ENCODE data around the gene LANCL3. TPM values are rescaled to one million over a fixed set of nuclear protein-coding genes. Genes with fewer than 3 reads are reported as not detected.

The LANCL3 gene
- total RNA-seq, 1 donor from 2014 or later = 0.11 TPM

- Mint-ChIP-seq H3K27me3 (ENCODE audit: low read depth) (no peaks in the 10 kb centered on the region), H3K9me3 (no peaks in the 10 kb centered on the region), H3K36me3 (ENCODE audit: low read depth) (no peaks in the 10 kb centered on the region), H3K4me3 (ENCODE audit: low read depth) (no peak overlapping the region), H3K27ac (no peak overlapping the region), H3K4me1 (ENCODE audit: low read depth) (no peaks in the 10 kb centered on the region)
- DNase-seq (ENCODE audit: low spot score) = no peak
- intact Hi-C loops (cut with micrococcal nuclease) = no loop called here
Observed at GRCh38 chrX:37690119-37690518, 118.7 kb downstream of the LANCL3 start.

- H3K36me3 Mint-ChIP-seq (ENCODE audit: low read depth) = no peaks in the 10 kb centered on the region
- H3K27me3 Mint-ChIP-seq (ENCODE audit: low read depth) = no peaks in the 10 kb centered on the region
- intact Hi-C loops (cut with micrococcal nuclease) = no loop called here
Observed at GRCh38 chrX:37692918-37693317, 121.5 kb downstream of the LANCL3 start.

GRCh38 chrX:37697169-37697760 lies 125.8 kb downstream of the LANCL3 start:
- intact Hi-C loops (cut with micrococcal nuclease) = no loop called here
- Mint-ChIP-seq H3K36me3 (ENCODE audit: low read depth) (no peaks in the 10 kb centered on the region), H3K4me3 (ENCODE audit: low read depth) (no peak overlapping the region)

More at GRCh38 chrX:37692918-37693317, 121.5 kb downstream of the LANCL3 start:
- no peaks in the 10 kb centered on the region for H3K4me1 Mint-ChIP-seq (ENCODE audit: low read depth)
- H3K4me3 Mint-ChIP-seq (ENCODE audit: low read depth) = no peak overlapping the region
- DNase-seq (ENCODE audit: low spot score) = no peak
- no peak overlapping the region for H3K27ac Mint-ChIP-seq
- no peaks in the 10 kb centered on the region for H3K9me3 Mint-ChIP-seq

GRCh38 chrX:37701588-37701987 lies 130.1 kb downstream of the LANCL3 start:
- no peak overlapping the region for H3K27ac Mint-ChIP-seq
- intact Hi-C loops (cut with micrococcal nuclease) = no loop called here
- H3K4me1 Mint-ChIP-seq (ENCODE audit: low read depth) = no peaks in the 10 kb centered on the region
- no peak overlapping the region for H3K4me3 Mint-ChIP-seq (ENCODE audit: low read depth)
- H3K27me3 Mint-ChIP-seq (ENCODE audit: low read depth) = no peaks in the 10 kb centered on the region
- H3K9me3 Mint-ChIP-seq = no peaks in the 10 kb centered on the region
- no peak for DNase-seq (ENCODE audit: low spot score)
- no peaks in the 10 kb centered on the region for H3K36me3 Mint-ChIP-seq (ENCODE audit: low read depth)

More at GRCh38 chrX:37697169-37697760, 125.8 kb downstream of the LANCL3 start:
- DNase-seq (ENCODE audit: low spot score) = no peak
- no peaks in the 10 kb centered on the region for H3K9me3 Mint-ChIP-seq
- no peaks in the 10 kb centered on the region for H3K4me1 Mint-ChIP-seq (ENCODE audit: low read depth)
- no peak overlapping the region for H3K27ac Mint-ChIP-seq
- no peaks in the 10 kb centered on the region for H3K27me3 Mint-ChIP-seq (ENCODE audit: low read depth)

GRCh38 chrX:37711991-37712390 lies 140.5 kb downstream of the LANCL3 start:
- Mint-ChIP-seq H3K27me3 (ENCODE audit: low read depth) (no peaks in the 10 kb centered on the region), H3K4me1 (ENCODE audit: low read depth) (peaks cover 5% of the 10 kb centered on the region), H3K9me3 (no peaks in the 10 kb centered on the region), H3K27ac (no peak overlapping the region), H3K4me3 (ENCODE audit: low read depth) (no peak overlapping the region), H3K36me3 (ENCODE audit: low read depth) (no peaks in the 10 kb centered on the region)
- intact Hi-C loops (cut with micrococcal nuclease) = no loop called here
- no peak for DNase-seq (ENCODE audit: low spot score)

- H3K9me3 Mint-ChIP-seq = no peaks in the 10 kb centered on the region
- intact Hi-C loops (cut with micrococcal nuclease) = no loop called here
- H3K27ac Mint-ChIP-seq = no peak overlapping the region
- H3K27me3 Mint-ChIP-seq (ENCODE audit: low read depth) = no peaks in the 10 kb centered on the region
- no peak overlapping the region for H3K4me3 Mint-ChIP-seq (ENCODE audit: low read depth)
- peaks cover 5% of the 10 kb centered on the region for H3K4me1 Mint-ChIP-seq (ENCODE audit: low read depth)
- no peaks in the 10 kb centered on the region for H3K36me3 Mint-ChIP-seq (ENCODE audit: low read depth)
- DNase-seq (ENCODE audit: low spot score) = no peak
Observed at GRCh38 chrX:37712458-37712857, 141.0 kb downstream of the LANCL3 start.

GRCh38 chrX:37714479-37714878 lies 143.0 kb downstream of the LANCL3 start:
- DNase-seq (ENCODE audit: low spot score) = no peak
- H3K4me3 Mint-ChIP-seq (ENCODE audit: low read depth) = no peak overlapping the region
- H3K27me3 Mint-ChIP-seq (ENCODE audit: low read depth) = no peaks in the 10 kb centered on the region
- no peaks in the 10 kb centered on the region for H3K36me3 Mint-ChIP-seq (ENCODE audit: low read depth)
- H3K4me1 Mint-ChIP-seq (ENCODE audit: low read depth) = peaks cover 5% of the 10 kb centered on the region
- no peak overlapping the region for H3K27ac Mint-ChIP-seq
- H3K9me3 Mint-ChIP-seq = peaks cover 7% of the 10 kb centered on the region
- intact Hi-C loops (cut with micrococcal nuclease) = no loop called here

GRCh38 chrX:37716602-37717001 lies 145.1 kb downstream of the LANCL3 start:
- Mint-ChIP-seq H3K4me3 (ENCODE audit: low read depth) (no peak overlapping the region), H3K4me1 (ENCODE audit: low read depth) (peaks cover 5% of the 10 kb centered on the region), H3K27me3 (ENCODE audit: low read depth) (no peaks in the 10 kb centered on the region), H3K36me3 (ENCODE audit: low read depth) (no peaks in the 10 kb centered on the region), H3K27ac (no peak overlapping the region), H3K9me3 (peaks cover 7% of the 10 kb centered on the region)
- no peak for DNase-seq (ENCODE audit: low spot score)
- intact Hi-C loops (cut with micrococcal nuclease) = no loop called here

- H3K4me3 Mint-ChIP-seq (ENCODE audit: low read depth) = no peak overlapping the region
- H3K27me3 Mint-ChIP-seq (ENCODE audit: low read depth) = peaks cover 2% of the 10 kb centered on the region
- intact Hi-C loops (cut with micrococcal nuclease) = no loop called here
- H3K4me1 Mint-ChIP-seq (ENCODE audit: low read depth) = no peaks in the 10 kb centered on the region
- H3K36me3 Mint-ChIP-seq (ENCODE audit: low read depth) = no peaks in the 10 kb centered on the region
- peaks cover 7% of the 10 kb centered on the region for H3K9me3 Mint-ChIP-seq
- H3K27ac Mint-ChIP-seq = no peak overlapping the region
- no peak for DNase-seq (ENCODE audit: low spot score)
Observed at GRCh38 chrX:37717708-37718107, 146.2 kb downstream of the LANCL3 start.

- Mint-ChIP-seq H3K27ac (no peak overlapping the region), H3K27me3 (ENCODE audit: low read depth) (peaks cover 3% of the 10 kb centered on the region), H3K4me1 (ENCODE audit: low read depth) (no peaks in the 10 kb centered on the region), H3K36me3 (ENCODE audit: low read depth) (no peaks in the 10 kb centered on the region), H3K4me3 (ENCODE audit: low read depth) (no peak overlapping the region), H3K9me3 (peaks cover 7% of the 10 kb centered on the region)
- intact Hi-C loops (cut with micrococcal nuclease) = no loop called here
- DNase-seq (ENCODE audit: low spot score) = no peak
Observed at GRCh38 chrX:37722595-37722994, 151.1 kb downstream of the LANCL3 start.

GRCh38 chrX:37726346-37726745 lies 154.9 kb downstream of the LANCL3 start:
- intact Hi-C loops (cut with micrococcal nuclease) = no loop called here
- Mint-ChIP-seq H3K4me3 (ENCODE audit: low read depth) (no peak overlapping the region), H3K27ac (no peak overlapping the region), H3K36me3 (ENCODE audit: low read depth) (no peaks in the 10 kb centered on the region), H3K4me1 (ENCODE audit: low read depth) (no peaks in the 10 kb centered on the region), H3K9me3 (no peaks in the 10 kb centered on the region), H3K27me3 (ENCODE audit: low read depth) (peaks cover 3% of the 10 kb centered on the region)
- DNase-seq (ENCODE audit: low spot score) = no peak

Other genes starting within 250 kb of the LANCL3 start
- not detected in 2 replicates for gene PRRG1, start 222.3 kb upstream of the LANCL3 start, total RNA-seq
- 0.32 and 0.34 TPM in 2 replicates for gene XK, start 114.1 kb downstream of the LANCL3 start, total RNA-seq
- 0.09 TPM in 2 replicates for gene CYBB, start 208.4 kb downstream of the LANCL3 start, total RNA-seq

All from activated T-helper 2 cell treated with anti-CD3 and anti-CD28 coated beads, Interferon-gamma antibody, Interleukin-2, Interleukin-4, amounts not matched to agents 10 μg/mL and 5 μg/mL and 100 μg/mL, durations not matched to agents 14 hours and 24 hours and 36 hours (primary cell).